GM12892 (cell line): ENCODE measurements around the gene PEG3.

Experiments
- POLR2A ChIP-seq: IDR thresholded peaks from 2 replicates; pipeline ENCODE4 v1.6.1; 2011; ENCODE audit warnings: low read depth, low read length, control low read depth
- POLR2AphosphoS5 ChIP-seq: IDR thresholded peaks from 2 replicates; pipeline ENCODE4 v1.6.1; 2011; ENCODE audit warnings: low read depth, low read length, control low read depth

DNA sequence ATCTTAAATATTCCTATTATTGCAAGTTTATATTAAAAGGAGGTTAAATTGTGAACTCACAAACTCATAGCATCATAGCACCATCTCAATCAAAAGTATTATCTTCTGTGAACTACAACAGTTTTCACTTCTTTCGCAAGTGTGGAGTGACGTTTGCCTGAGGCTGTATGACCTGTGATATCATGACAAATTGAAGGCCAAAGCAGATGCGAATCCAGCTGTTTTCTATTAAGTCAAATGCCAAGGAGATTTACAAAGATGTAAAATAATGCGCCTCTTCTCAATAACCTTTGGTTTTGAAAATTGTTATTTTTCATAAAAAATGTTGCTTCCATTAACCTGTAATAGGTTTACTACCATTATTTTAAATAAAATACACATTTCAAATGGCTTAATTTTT is 7.6 kb upstream of the PEG3 start:
- no peak for TF ChIP-seq POLR2A
- TF ChIP-seq POLR2AphosphoS5: no peak
